Astrocyte (in vitro differentiated cells and primary cell): ENCODE measurements around the gene AIFM1.

Experiments
- EZH2 ChIP-seq: IDR thresholded peaks from 2 replicates; pipeline ENCODE4 v1.6.1; 2012; ENCODE audit warnings: mild to moderate bottlenecking, low read length, inconsistent platforms; ENCODE audit not compliant: insufficient read depth
- TF ChIP-seq, protein P1 (sequence below): IDR thresholded peaks from 2 replicates; pipeline ENCODE4 v1.5.1; 2011; ENCODE audit warnings: low read depth, mild to moderate bottlenecking, inconsistent platforms, low read length, moderate library complexity; ENCODE audit not compliant: insufficient read depth

DNA sequence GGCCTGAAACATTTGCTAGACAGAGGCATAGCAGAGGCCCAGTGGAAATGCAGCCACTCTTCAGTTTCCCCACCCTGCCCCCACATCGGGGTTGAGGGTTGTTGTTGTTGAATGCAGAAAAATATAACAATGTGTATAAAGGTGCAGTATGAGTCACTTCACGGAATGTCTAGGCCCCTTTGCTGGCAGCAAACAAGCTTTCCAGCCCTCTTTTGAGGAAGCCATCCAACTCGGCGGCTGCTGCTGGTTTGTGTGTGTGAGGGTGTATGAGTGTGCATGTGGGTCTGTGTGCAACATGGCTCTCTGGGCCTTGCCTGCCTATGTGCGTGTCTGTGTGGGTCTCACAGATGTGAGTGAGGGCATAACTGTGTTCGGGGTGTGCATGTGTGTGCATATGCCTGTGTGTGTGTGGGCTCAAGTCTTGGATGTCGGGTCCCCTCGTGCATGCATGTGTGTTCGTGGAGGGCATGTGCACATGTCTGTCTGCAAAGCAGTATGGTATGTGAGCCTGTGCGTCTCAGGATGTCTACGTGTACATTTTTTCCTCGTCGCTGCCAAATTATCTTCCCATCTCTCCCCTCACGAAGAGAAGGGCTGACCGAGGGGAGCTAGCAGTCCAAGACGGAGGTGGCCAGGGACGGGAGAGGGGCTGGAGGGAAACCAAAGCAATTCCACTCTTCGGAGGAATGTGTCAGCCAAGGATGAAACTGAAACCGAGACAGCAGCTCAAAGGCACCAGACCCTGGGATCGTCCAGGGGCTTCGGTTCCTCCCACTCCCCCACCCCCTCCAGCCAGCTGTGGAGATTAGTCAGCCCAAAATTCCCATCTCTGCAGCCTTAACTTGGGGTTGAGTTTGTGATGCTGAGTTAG is 47.0 kb downstream of the AIFM1 start:
- TF ChIP-seq, protein P1, sequence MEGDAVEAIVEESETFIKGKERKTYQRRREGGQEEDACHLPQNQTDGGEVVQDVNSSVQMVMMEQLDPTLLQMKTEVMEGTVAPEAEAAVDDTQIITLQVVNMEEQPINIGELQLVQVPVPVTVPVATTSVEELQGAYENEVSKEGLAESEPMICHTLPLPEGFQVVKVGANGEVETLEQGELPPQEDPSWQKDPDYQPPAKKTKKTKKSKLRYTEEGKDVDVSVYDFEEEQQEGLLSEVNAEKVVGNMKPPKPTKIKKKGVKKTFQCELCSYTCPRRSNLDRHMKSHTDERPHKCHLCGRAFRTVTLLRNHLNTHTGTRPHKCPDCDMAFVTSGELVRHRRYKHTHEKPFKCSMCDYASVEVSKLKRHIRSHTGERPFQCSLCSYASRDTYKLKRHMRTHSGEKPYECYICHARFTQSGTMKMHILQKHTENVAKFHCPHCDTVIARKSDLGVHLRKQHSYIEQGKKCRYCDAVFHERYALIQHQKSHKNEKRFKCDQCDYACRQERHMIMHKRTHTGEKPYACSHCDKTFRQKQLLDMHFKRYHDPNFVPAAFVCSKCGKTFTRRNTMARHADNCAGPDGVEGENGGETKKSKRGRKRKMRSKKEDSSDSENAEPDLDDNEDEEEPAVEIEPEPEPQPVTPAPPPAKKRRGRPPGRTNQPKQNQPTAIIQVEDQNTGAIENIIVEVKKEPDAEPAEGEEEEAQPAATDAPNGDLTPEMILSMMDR: no peak
- no peak for TF ChIP-seq EZH2
